HG02938 (cell line): ENCODE data around the gene VCL.
"Not testable (repeated sequence)": the region's sequence is repeated elsewhere in the genome, so short reads cannot be mapped to it uniquely, and the experiment has no call there.

Experiments
- ATAC-seq: cut with Tn5 transposase; IDR thresholded peaks from one replicate; pipeline ENCODE4 v1.9.1; 2021; ENCODE audit warnings: mild to moderate bottlenecking, moderate library complexity; ENCODE audit not compliant: unreplicated experiment

VCL gene

GRCh38 chr10:74035303-74035702 lies 37.4 kb downstream of the VCL start:
- ATAC-seq, result no peak

- ATAC-seq, result no peak
Observed at GRCh38 chr10:74036474-74036873, 38.6 kb downstream of the VCL start.

GRCh38 chr10:74039561-74040145 lies 41.7 kb downstream of the VCL start:
- no peak for ATAC-seq

- no peak for ATAC-seq
Observed at GRCh38 chr10:74040200-74041126, 42.5 kb downstream of the VCL start.

- ATAC-seq, result no peak
Observed at GRCh38 chr10:74044419-74044818, 46.5 kb downstream of the VCL start.

- no peak for ATAC-seq
Observed at GRCh38 chr10:74047304-74047703, 49.4 kb downstream of the VCL start.

- no peak for ATAC-seq
Observed at GRCh38 chr10:74047871-74048270, 50.0 kb downstream of the VCL start.

GRCh38 chr10:74048433-74048832 lies 50.5 kb downstream of the VCL start:
- ATAC-seq, result no peak

- no peak for ATAC-seq
Observed at GRCh38 chr10:74049955-74050354, 52.0 kb downstream of the VCL start.

- ATAC-seq, result no peak
Observed at GRCh38 chr10:74050653-74051052, 52.7 kb downstream of the VCL start.

- ATAC-seq, result no peak
Observed at GRCh38 chr10:74051736-74052342, 53.9 kb downstream of the VCL start.

- ATAC-seq, result no peak
Observed at GRCh38 chr10:74052994-74053393, 55.1 kb downstream of the VCL start.

- ATAC-seq, result no peak
Observed at GRCh38 chr10:74055383-74056049, 57.6 kb downstream of the VCL start.

- ATAC-seq, result no peak
Observed at GRCh38 chr10:74056050-74056818, 58.3 kb downstream of the VCL start.

GRCh38 chr10:74058071-74058470 lies 60.2 kb downstream of the VCL start:
- ATAC-seq, result no peak

GRCh38 chr10:74058658-74059057 lies 60.7 kb downstream of the VCL start:
- ATAC-seq, result no peak

- no peak for ATAC-seq
Observed at GRCh38 chr10:74061104-74061503, 63.2 kb downstream of the VCL start.

GRCh38 chr10:74061978-74062377 lies 64.1 kb downstream of the VCL start:
- not testable (repeated sequence) for ATAC-seq

- ATAC-seq, result no peak
Observed at GRCh38 chr10:74063256-74063655, 65.3 kb downstream of the VCL start.
